HG03432 (cell line): ENCODE measurements around the gene HSD17B14.
"Not testable (repeated sequence)": the region's sequence is repeated elsewhere in the genome, so short reads cannot be mapped to it uniquely, and the experiment has no call there.

Source experiments
- ATAC-seq: cut with Tn5 transposase; IDR thresholded peaks from one replicate; pipeline ENCODE4 v1.9.1; 2021; ENCODE audit warnings: mild to moderate bottlenecking, moderate library complexity; ENCODE audit not compliant: unreplicated experiment

HSD17B14 gene

DNA sequence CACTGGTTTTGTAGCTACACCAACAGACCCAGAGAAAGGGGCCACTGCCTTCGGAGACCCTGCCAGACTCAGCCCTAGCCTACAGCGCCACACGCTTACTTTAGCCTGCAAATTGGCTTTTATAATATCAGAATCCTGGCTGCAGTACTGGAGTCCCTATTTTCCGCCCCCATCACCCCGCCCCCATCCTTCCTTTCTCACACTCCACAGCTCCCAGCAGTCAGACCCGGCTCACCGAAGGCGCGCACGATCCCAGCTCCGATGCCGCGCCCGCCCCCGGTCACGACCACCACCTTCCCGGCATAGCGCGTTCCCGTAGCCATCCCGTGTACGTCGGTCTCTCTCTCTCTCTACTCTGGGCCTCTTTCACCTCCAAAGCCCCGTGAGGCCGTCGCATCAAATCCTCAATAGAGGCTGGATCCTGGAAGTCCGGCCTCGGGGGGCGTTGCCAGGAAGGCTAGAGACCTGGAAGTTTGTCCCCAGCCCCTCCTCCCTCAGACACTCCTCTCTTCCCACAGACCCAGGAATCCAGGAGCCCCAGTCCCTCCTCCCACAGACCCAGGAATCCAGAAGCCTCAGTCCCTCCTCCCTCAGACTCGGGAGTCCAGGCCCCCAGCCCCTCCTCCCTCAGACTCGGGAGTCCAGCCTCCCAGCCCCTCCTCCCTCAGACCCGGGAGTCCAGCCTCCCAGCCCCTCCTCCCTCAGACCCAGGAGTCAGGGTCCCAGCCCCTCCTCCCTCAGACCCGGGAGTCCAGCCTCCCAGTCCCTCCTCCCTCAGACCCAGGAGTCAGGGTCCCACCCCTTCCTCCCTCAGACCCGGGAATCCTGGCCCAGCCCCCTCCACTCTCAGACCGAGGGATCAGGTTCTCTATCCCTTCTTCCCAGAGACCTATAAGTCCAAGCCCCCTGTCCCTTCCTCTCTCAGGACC is at the start of gene HSD17B14:
TSS of gene HSD17B14 (minus strand) at position 403 of the 929 bp plus-strand sequence. CDS start at position 323, 80 bp downstream.
- no peak for ATAC-seq

GRCh38 chr19:48883726-48884125 is 47.4 kb upstream of the HSD17B14 start:
- no peak for ATAC-seq

DNA sequence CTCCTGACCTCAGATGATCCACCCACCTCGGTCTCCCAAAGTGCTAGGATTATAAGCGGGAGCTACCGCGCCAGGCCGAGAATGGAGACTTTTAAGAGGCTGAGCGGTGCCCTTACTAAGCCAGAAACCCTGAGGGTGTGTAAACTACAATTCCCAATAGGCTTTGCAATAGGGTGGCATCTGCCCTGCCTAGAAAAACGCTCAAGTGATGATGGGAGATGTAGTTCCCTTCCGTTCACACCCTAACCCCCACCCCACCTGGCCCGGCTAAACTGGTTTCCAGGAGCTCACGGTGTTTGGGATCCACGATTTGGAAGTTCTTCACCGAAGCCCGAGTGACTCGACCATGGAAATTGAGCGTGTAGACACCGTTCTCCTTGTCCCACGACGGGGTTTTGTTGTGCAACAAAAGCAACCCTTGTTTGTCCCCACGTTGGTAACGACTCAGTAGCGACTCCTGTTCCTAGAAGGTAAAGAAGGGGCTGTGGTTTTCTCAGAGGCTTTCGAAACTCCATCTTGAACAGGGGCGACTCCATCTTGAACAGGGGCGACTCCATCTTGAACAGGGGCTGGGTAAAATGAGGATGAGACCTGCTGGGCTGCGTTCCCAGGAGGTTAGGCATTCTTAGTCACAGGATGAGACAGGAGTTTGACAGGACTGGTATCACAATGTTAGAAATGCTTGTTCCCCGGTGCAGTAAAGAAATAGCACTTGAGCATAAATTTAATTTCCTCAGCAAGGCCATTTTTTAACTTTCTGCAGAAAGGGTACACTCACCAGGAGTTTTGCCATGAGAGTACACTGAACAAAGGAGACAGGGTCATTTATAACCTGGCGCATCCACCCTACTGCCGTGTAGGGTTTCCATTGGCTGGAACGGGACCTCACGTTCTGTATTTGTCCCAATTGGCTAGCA is 45.7 kb upstream of the HSD17B14 start:
- no peak for ATAC-seq

DNA sequence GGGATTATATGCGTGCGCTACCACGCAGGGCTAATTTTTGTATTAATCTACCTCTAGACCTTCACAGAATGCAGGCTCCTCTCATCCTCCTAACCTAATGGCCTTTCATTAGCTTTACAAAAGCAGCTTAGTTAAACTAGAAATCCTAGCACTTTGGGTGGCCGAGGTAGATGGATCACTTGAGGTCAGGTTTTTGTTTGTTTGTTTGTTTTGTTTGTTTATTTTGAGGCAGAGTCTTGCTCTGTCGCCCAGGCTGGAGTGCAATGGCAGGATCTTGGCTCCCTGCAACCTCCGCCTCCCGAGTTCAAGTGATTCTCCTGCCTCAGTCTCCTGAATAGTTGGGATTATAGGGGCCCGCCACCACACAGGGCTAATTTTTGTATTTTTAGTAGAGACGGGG is 43.4 kb upstream of the HSD17B14 start:
- ATAC-seq, result not testable (repeated sequence)

GRCh38 chr19:48879025-48879637 is 42.8 kb upstream of the HSD17B14 start:
- ATAC-seq, result no peak

GRCh38 chr19:48878196-48879024 is 42.1 kb upstream of the HSD17B14 start:
- no peak for ATAC-seq

DNA sequence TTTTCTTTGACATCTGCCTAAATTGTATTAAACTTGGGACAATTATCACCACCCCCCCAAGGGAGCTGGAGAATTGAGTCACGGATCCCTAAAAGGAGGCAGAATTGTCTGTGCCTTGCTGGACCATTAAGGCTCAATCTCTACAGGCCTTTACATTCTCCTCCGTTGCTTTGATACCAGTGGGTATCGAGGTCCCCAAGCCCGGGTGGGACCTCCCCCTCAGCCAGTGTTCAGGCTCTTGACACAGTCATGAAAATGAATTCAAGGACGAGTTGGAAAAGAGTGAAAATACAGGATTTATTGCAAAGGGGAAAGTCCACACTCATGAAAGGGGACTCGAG is 41.5 kb upstream of the HSD17B14 start:
- no peak for ATAC-seq

GRCh38 chr19:48876043-48876981 is 40.0 kb upstream of the HSD17B14 start:
- ATAC-seq, result not testable (repeated sequence)

DNA sequence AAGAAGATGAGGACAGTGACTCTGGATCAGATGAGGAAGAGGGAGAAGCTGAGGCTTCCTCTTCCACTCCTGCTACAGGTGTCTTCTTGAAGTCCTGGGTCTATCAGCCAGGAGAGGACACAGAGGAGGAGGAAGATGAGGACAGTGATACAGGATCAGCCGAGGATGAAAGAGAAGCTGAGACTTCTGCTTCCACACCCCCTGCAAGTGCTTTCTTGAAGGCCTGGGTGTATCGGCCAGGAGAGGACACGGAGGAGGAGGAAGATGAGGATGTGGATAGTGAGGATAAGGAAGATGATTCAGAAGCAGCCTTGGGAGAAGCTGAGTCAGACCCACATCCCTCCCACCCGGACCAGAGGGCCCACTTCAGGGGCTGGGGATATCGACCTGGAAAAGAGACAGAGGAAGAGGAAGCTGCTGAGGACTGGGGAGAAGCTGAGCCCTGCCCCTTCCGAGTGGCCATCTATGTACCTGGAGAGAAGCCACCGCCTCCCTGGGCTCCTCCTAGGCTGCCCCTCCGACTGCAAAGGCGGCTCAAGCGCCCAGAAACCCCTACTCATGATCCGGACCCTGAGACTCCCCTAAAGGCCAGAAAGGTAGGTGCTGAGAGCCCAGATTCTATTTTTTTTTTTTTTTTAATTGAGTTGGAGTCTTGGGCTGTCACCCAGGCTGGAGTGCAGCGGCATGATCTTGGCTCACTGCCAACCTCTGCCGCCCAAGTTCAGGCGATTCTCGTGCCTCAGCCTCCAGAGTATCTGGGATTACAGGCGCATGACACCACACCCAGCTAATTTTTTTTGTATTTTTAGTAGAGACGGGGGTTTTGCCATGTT is 38.2 kb upstream of the HSD17B14 start:
- no peak for ATAC-seq

DNA sequence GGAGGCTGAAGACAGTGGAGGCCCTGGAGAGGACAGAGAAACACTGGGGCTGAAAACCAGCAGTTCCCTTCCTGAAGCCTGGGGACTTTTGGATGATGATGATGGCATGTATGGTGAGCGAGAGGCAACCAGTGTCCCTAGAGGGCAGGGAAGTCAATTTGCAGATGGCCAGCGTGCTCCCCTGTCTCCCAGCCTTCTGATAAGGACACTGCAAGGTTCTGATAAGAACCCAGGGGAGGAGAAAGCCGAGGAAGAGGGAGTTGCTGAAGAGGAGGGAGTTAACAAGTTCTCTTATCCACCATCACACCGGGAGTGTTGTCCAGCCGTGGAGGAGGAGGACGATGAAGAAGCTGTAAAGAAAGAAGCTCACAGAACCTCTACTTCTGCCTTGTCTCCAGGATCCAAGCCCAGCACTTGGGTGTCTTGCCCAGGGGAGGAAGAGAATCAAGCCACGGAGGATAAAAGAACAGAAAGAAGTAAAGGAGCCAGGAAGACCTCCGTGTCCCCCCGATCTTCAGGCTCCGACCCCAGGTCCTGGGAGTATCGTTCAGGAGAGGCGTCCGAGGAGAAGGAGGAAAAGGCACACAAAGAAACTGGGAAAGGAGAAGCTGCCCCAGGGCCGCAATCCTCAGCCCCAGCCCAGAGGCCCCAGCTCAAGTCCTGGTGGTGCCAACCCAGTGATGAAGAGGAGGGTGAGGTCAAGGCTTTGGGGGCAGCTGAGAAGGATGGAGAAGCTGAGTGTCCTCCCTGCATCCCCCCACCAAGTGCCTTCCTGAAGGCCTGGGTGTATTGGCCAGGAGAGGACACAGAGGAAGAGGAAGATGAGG is 37.4 kb upstream of the HSD17B14 start:
- no peak for ATAC-seq

DNA sequence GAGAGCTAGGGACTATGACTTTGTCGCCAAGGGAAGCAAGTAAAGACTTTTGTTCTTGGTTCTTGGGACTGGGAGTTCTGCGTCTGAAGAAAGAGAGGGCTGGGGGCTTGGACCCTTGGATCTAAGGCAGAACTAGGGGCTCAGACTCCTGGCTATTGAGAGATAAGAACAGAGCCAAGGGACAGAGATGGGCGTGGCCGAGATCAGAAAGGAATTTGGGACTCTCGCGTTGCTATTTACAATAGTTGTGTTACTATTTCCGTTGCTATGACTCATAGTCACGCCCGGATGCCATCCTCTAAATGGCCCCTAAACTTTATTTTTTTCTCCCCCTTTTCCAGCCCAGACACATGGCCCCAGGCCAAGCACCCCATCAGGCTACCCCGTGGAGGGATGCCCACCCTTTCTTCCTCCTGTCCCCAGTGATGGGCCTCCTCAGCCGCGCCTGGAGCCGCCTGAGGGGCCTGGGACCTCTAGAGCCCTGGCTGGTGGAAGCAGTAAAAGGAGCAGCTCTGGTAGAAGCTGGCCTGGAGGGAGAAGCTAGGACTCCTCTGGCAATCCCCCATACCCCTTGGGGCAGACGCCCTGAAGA is 36.7 kb upstream of the HSD17B14 start:
- no peak for ATAC-seq

DNA sequence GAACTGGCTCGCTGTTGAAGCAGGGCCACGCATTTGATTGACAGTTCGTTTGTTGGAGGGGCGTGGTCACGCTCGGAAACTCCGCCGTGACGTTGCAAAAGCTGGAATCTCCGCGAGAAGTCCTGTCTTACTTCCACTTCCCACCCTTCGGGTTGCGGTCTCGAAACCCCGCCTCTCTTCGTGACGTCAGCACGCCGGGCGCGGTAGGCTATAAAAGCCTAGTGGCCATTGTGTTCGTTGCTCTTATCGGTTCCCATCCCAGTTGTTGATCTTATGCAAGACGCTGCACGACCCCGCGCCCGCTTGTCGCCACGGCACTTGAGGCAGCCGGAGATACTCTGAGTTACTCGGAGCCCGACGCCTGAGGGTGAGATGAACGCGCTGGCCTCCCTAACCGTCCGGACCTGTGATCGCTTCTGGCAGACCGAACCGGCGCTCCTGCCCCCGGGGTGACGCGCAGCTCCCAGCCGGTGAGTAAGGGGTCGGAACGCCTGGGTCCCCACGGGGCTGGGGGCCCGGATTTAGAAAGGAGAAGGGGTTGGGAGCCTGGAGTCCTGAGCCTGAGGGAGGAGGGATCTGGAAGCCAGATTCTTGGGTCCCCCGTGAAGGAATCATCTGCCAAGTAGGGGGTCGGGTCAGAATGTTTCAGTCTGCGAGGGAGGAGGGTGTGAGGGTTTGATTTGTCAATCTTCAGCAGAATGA is 36.0 kb upstream of the HSD17B14 start, which contains the start of gene PPP1R15A:
TSS of gene PPP1R15A (plus strand) at position 240 of the 702 bp plus-strand sequence. CDS start 813 bp downstream, outside the sequence.
- ATAC-seq, result peak; percentile 44

GRCh38 chr19:48871471-48872181 is 35.3 kb upstream of the HSD17B14 start:
- not testable (repeated sequence) for ATAC-seq

- ATAC-seq, result no peak
These were observed 33.8 kb upstream of the HSD17B14 start for GRCh38 chr19:48870048-48870447.

- no peak for ATAC-seq
These were observed 32.0 kb upstream of the HSD17B14 start, which contains the start of gene PLEKHA4 for GRCh38 chr19:48868114-48868886. Gene PLEKHA4, minus strand, starts transcription at chr19:48868617. Its CDS starts 997 bp downstream, at chr19:48867620.
